ENCODE data around the gene FAM72D.
"Not testable (repeated sequence)": the region's sequence is repeated elsewhere in the genome, so short reads cannot be mapped to it uniquely, and the experiment has no call there.

Gene FAM72D

DNA sequence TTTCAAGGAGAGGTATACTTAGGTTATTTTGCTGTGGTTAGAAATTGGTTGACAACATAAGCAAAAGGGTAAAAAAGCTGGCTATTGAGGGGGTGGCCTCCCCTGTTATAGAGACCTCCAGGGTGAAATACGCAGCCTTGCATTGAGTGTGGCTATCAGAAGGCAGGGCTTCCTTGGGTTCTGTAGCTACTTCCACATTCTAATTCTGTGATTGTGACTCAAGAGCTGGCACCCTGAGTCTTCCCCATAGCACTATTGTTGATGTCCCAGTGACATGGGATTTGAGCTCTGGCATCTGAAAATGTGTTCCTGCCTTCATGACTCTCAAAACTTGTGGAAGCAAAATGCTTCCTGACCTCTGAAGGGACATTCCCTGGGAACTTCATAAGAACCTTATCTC, 38.7 kb downstream of the FAM72D start:
- WGBS (ENCODE audit: insufficient coverage) = no CpG with 5 or more reads among the region's 1 CpG
- H3K27me3 ChIP-seq (replicated peaks in 2 of 5; ENCODE audit: control insufficient read depth in 4 of 5, insufficient read depth in 5 of 5, low read length in 4 of 5); DNase-seq; H3K27ac ChIP-seq (ENCODE audit: insufficient read depth in 1 of 2, low read depth in 1 of 2, low read length in 2 of 2, poor library complexity in 1 of 2, severe bottlenecking in 2 of 2); H3K9me3 ChIP-seq (ENCODE audit: control extremely low read depth in 1 of 5, control insufficient read depth in 4 of 5, insufficient read depth in 2 of 5, low read depth in 1 of 5, low read length in 4 of 5); POLR2A ChIA-PET; H3K4me3 ChIP-seq (ENCODE audit: control insufficient read depth in 1 of 7, extremely low read depth in 1 of 7, insufficient read depth in 4 of 7, low read depth in 2 of 7, low read length in 6 of 7); H3K4me1 ChIP-seq (ENCODE audit: control extremely low read depth in 1 of 4, control insufficient read depth in 4 of 4, insufficient read depth in 4 of 4, low read length in 3 of 4); H3K36me3 ChIP-seq (ENCODE audit: control insufficient read depth in 4 of 4, insufficient read depth in 4 of 4, low read length in 3 of 4); CTCF ChIA-PET: not testable (repeated sequence)

- CTCF ChIA-PET; H3K27me3 ChIP-seq (replicated peaks in 2 of 5; ENCODE audit: control insufficient read depth in 4 of 5, insufficient read depth in 5 of 5, low read length in 4 of 5); H3K4me3 ChIP-seq (ENCODE audit: control insufficient read depth in 1 of 7, extremely low read depth in 1 of 7, insufficient read depth in 4 of 7, low read depth in 2 of 7, low read length in 6 of 7); H3K9me3 ChIP-seq (ENCODE audit: control extremely low read depth in 1 of 5, control insufficient read depth in 4 of 5, insufficient read depth in 2 of 5, low read depth in 1 of 5, low read length in 4 of 5); DNase-seq; H3K27ac ChIP-seq (ENCODE audit: insufficient read depth in 1 of 2, low read depth in 1 of 2, low read length in 2 of 2, poor library complexity in 1 of 2, severe bottlenecking in 2 of 2); POLR2A ChIA-PET; H3K4me1 ChIP-seq (ENCODE audit: control extremely low read depth in 1 of 4, control insufficient read depth in 4 of 4, insufficient read depth in 4 of 4, low read length in 3 of 4); H3K36me3 ChIP-seq (ENCODE audit: control insufficient read depth in 4 of 4, insufficient read depth in 4 of 4, low read length in 3 of 4): not testable (repeated sequence)
- no CpG with 5 or more reads among the region's 2 CpGs for WGBS (ENCODE audit: insufficient coverage)
Measured at GRCh38 chr1:145140549-145140948, 44.8 kb downstream of the FAM72D start.

DNA sequence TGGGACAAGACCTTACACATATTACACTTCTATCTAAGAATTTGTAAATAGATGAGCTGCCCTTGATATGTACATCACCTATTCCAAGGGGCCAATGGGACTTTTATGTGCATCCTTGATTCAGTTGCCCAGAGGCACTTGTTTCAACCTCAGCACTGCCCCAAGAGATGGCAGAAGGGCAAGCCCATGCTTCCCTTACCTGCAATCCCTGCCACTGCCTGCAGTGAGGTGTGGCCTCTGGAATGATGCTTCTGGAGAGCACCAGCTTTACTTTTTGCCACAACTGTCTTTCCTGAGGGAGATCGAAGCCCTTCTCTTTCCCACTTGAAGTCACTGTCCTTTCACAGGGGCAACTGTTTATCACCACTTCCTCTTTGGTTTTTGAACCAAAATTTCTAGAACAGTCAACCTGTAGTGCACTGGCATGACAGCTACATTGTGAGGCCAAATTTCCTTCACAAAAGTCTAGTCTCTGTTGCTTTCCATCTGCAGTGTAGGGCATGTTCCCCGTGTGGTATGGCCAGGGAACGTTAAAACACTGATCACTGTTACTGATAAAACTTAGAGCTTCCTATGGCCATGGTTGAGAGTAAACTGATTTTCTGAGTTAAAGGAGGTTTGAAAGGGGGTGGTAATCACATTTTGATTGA, 48.6 kb downstream of the FAM72D start:
- H3K36me3 ChIP-seq (ENCODE audit: control insufficient read depth in 4 of 4, insufficient read depth in 4 of 4, low read length in 3 of 4); H3K9me3 ChIP-seq (ENCODE audit: control extremely low read depth in 1 of 5, control insufficient read depth in 4 of 5, insufficient read depth in 2 of 5, low read depth in 1 of 5, low read length in 4 of 5); DNase-seq; H3K27me3 ChIP-seq (replicated peaks in 2 of 5; ENCODE audit: control insufficient read depth in 4 of 5, insufficient read depth in 5 of 5, low read length in 4 of 5); POLR2A ChIA-PET; CTCF ChIA-PET; H3K4me1 ChIP-seq (ENCODE audit: control extremely low read depth in 1 of 4, control insufficient read depth in 4 of 4, insufficient read depth in 4 of 4, low read length in 3 of 4); H3K4me3 ChIP-seq (ENCODE audit: control insufficient read depth in 1 of 7, extremely low read depth in 1 of 7, insufficient read depth in 4 of 7, low read depth in 2 of 7, low read length in 6 of 7); H3K27ac ChIP-seq (ENCODE audit: insufficient read depth in 1 of 2, low read depth in 1 of 2, low read length in 2 of 2, poor library complexity in 1 of 2, severe bottlenecking in 2 of 2): not testable (repeated sequence)
- no CpG with 5 or more reads among the region's 3 CpGs for WGBS (ENCODE audit: insufficient coverage)

GRCh38 chr1:145146308-145146707, 50.5 kb downstream of the FAM72D start:
- DNase-seq; H3K27ac ChIP-seq (ENCODE audit: insufficient read depth in 1 of 2, low read depth in 1 of 2, low read length in 2 of 2, poor library complexity in 1 of 2, severe bottlenecking in 2 of 2); CTCF ChIA-PET; POLR2A ChIA-PET; H3K9me3 ChIP-seq (ENCODE audit: control extremely low read depth in 1 of 5, control insufficient read depth in 4 of 5, insufficient read depth in 2 of 5, low read depth in 1 of 5, low read length in 4 of 5); H3K27me3 ChIP-seq (replicated peaks in 2 of 5; ENCODE audit: control insufficient read depth in 4 of 5, insufficient read depth in 5 of 5, low read length in 4 of 5); H3K36me3 ChIP-seq (ENCODE audit: control insufficient read depth in 4 of 4, insufficient read depth in 4 of 4, low read length in 3 of 4); H3K4me3 ChIP-seq (ENCODE audit: control insufficient read depth in 1 of 7, extremely low read depth in 1 of 7, insufficient read depth in 4 of 7, low read depth in 2 of 7, low read length in 6 of 7); H3K4me1 ChIP-seq (ENCODE audit: control extremely low read depth in 1 of 4, control insufficient read depth in 4 of 4, insufficient read depth in 4 of 4, low read length in 3 of 4): not testable (repeated sequence)
- WGBS (ENCODE audit: insufficient coverage) = no CpG with 5 or more reads among the region's 4 CpGs

GRCh38 chr1:145147172-145147571, 51.4 kb downstream of the FAM72D start:
- H3K4me3 ChIP-seq (ENCODE audit: control insufficient read depth in 1 of 7, extremely low read depth in 1 of 7, insufficient read depth in 4 of 7, low read depth in 2 of 7, low read length in 6 of 7); H3K36me3 ChIP-seq (ENCODE audit: control insufficient read depth in 4 of 4, insufficient read depth in 4 of 4, low read length in 3 of 4); H3K27me3 ChIP-seq (replicated peaks in 2 of 5; ENCODE audit: control insufficient read depth in 4 of 5, insufficient read depth in 5 of 5, low read length in 4 of 5); H3K27ac ChIP-seq (ENCODE audit: insufficient read depth in 1 of 2, low read depth in 1 of 2, low read length in 2 of 2, poor library complexity in 1 of 2, severe bottlenecking in 2 of 2); DNase-seq; POLR2A ChIA-PET; CTCF ChIA-PET; H3K9me3 ChIP-seq (ENCODE audit: control extremely low read depth in 1 of 5, control insufficient read depth in 4 of 5, insufficient read depth in 2 of 5, low read depth in 1 of 5, low read length in 4 of 5); H3K4me1 ChIP-seq (ENCODE audit: control extremely low read depth in 1 of 4, control insufficient read depth in 4 of 4, insufficient read depth in 4 of 4, low read length in 3 of 4): not testable (repeated sequence)
- no CpG with 5 or more reads among the region's 4 CpGs for WGBS (ENCODE audit: insufficient coverage)

DNA sequence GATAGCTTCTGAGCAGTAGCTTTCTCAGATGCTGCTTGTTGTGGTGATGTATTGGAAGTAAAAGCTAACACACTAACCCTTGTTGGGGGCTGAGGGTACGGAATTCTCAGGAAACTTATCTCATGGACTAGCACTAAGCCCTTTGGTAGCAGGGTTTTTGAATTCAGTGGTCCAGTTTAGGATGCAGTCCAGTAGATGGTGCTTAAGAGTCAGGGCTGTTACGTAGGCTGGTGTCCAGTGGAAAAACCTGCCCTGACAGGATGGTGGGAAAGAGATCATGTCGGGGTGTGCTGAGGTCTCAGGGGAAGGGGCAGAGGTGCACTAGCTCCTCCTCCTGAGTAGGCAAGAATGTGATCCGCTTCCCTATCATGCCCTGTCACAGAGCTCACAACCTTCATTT, 59.6 kb downstream of the FAM72D start:
- CTCF ChIA-PET; H3K27ac ChIP-seq (ENCODE audit: insufficient read depth in 1 of 2, low read depth in 1 of 2, low read length in 2 of 2, poor library complexity in 1 of 2, severe bottlenecking in 2 of 2); DNase-seq; H3K4me3 ChIP-seq (ENCODE audit: control insufficient read depth in 1 of 7, extremely low read depth in 1 of 7, insufficient read depth in 4 of 7, low read depth in 2 of 7, low read length in 6 of 7); H3K4me1 ChIP-seq (ENCODE audit: control extremely low read depth in 1 of 4, control insufficient read depth in 4 of 4, insufficient read depth in 4 of 4, low read length in 3 of 4); H3K27me3 ChIP-seq (replicated peaks in 2 of 5; ENCODE audit: control insufficient read depth in 4 of 5, insufficient read depth in 5 of 5, low read length in 4 of 5); H3K9me3 ChIP-seq (ENCODE audit: control extremely low read depth in 1 of 5, control insufficient read depth in 4 of 5, insufficient read depth in 2 of 5, low read depth in 1 of 5, low read length in 4 of 5); POLR2A ChIA-PET; H3K36me3 ChIP-seq (ENCODE audit: control insufficient read depth in 4 of 4, insufficient read depth in 4 of 4, low read length in 3 of 4): not testable (repeated sequence)
- WGBS (ENCODE audit: insufficient coverage) = no CpG with 5 or more reads among the region's 4 CpGs

GRCh38 chr1:145155873-145156272, 60.1 kb downstream of the FAM72D start:
- peak overlapping the region in 2 of 7 experiments; percentile 23 to 40 for H3K4me3 ChIP-seq (ENCODE audit: control insufficient read depth in 1 of 7, extremely low read depth in 1 of 7, insufficient read depth in 4 of 7, low read depth in 2 of 7, low read length in 6 of 7)
- H3K27me3 ChIP-seq (replicated peaks in 2 of 5; ENCODE audit: control insufficient read depth in 4 of 5, insufficient read depth in 5 of 5, low read length in 4 of 5); H3K4me1 ChIP-seq (ENCODE audit: control extremely low read depth in 1 of 4, control insufficient read depth in 4 of 4, insufficient read depth in 4 of 4, low read length in 3 of 4); DNase-seq; CTCF ChIA-PET; POLR2A ChIA-PET; H3K9me3 ChIP-seq (ENCODE audit: control extremely low read depth in 1 of 5, control insufficient read depth in 4 of 5, insufficient read depth in 2 of 5, low read depth in 1 of 5, low read length in 4 of 5); H3K27ac ChIP-seq (ENCODE audit: insufficient read depth in 1 of 2, low read depth in 1 of 2, low read length in 2 of 2, poor library complexity in 1 of 2, severe bottlenecking in 2 of 2); H3K36me3 ChIP-seq (ENCODE audit: control insufficient read depth in 4 of 4, insufficient read depth in 4 of 4, low read length in 3 of 4): not testable (repeated sequence)
- WGBS (ENCODE audit: insufficient coverage) = no CpG with 5 or more reads among the region's 5 CpGs

All from common myeloid progenitor, CD34-positive (primary cell).